Measurements from ENCODE around the gene TNN. TPM values are rescaled to one million over a fixed set of nuclear protein-coding genes. Genes with fewer than 3 reads are reported as not detected.

The TNN gene
- total RNA-seq, 1 experiment from 2014 or later, result not detected

- TF ChIP-seq CTCF (IDR thresholded peaks at IDR 0.05; ENCODE audit: unreplicated experiment), result no peak
- no peaks in the 10 kb centered on the region for H3K9me3 Mint-ChIP-seq (ENCODE audit: unreplicated experiment)
- no peaks in the 10 kb centered on the region for H3K27me3 Mint-ChIP-seq (ENCODE audit: insufficient read depth, unreplicated experiment)
- DNase-seq (ENCODE audit: unreplicated experiment), result peak; percentile 44
- H3K4me3 Mint-ChIP-seq (ENCODE audit: unreplicated experiment), result peak overlapping the region; percentile 80
- ChIA-PET POLR2A (interaction anchor here (0.6 to 2.2 kb wide), 6 partner anchors 10 to 38 kb away, joined by 3 to 8 read pairs (median 6); no protein-coding TSS in a partner anchor), CTCF (interaction anchor here (0.6 to 4.1 kb wide), 16 partner anchors 10 to 195 kb away, joined by 3 to 35 read pairs (median 4); no protein-coding TSS in a partner anchor)
- peak overlapping the region; percentile 67 for H3K27ac Mint-ChIP-seq (ENCODE audit: low read depth, unreplicated experiment)
- no TSS peak for BruUV-seq (replicated peaks)
- peaks cover 45% of the 10 kb centered on the region for H3K4me1 Mint-ChIP-seq (ENCODE audit: insufficient read depth, unreplicated experiment)
- intact Hi-C loops (cut with micrococcal nuclease), result loop anchor here (2.0 kb wide), 1 partner anchor 27 kb away; no protein-coding TSS in a partner anchor
- no peaks in the 10 kb centered on the region for H3K36me3 Mint-ChIP-seq (ENCODE audit: insufficient read depth, unreplicated experiment)
Observed at GRCh38 chr1:175193527-175193910, 125.9 kb downstream of the TNN start.

GRCh38 chr1:175195281-175195680 is 127.6 kb downstream of the TNN start:
- Mint-ChIP-seq H3K4me3 (ENCODE audit: unreplicated experiment) (no peak overlapping the region), H3K36me3 (ENCODE audit: insufficient read depth, unreplicated experiment) (no peaks in the 10 kb centered on the region), H3K27ac (ENCODE audit: low read depth, unreplicated experiment) (no peak overlapping the region), H3K4me1 (ENCODE audit: insufficient read depth, unreplicated experiment) (peaks cover 42% of the 10 kb centered on the region), H3K9me3 (ENCODE audit: unreplicated experiment) (no peaks in the 10 kb centered on the region), H3K27me3 (ENCODE audit: insufficient read depth, unreplicated experiment) (no peaks in the 10 kb centered on the region)
- ChIA-PET POLR2A (interaction anchor here (0.8 to 1.3 kb wide), 2 partner anchors 14 to 1880 kb away, joined by 3 read pairs; no protein-coding TSS in a partner anchor), CTCF (interaction anchor here (0.6 to 4.6 kb wide), 14 partner anchors 8 to 901 kb away, joined by 3 to 35 read pairs (median 4); no protein-coding TSS in a partner anchor)
- intact Hi-C loops (cut with micrococcal nuclease), result no loop called here
- no peak for TF ChIP-seq CTCF (IDR thresholded peaks at IDR 0.05; ENCODE audit: unreplicated experiment)
- no peak for DNase-seq (ENCODE audit: unreplicated experiment)
- no TSS peak for BruUV-seq (replicated peaks)

GRCh38 chr1:175195798-175196197 is 128.2 kb downstream of the TNN start:
- no peak overlapping the region for H3K4me3 Mint-ChIP-seq (ENCODE audit: unreplicated experiment)
- H3K36me3 Mint-ChIP-seq (ENCODE audit: insufficient read depth, unreplicated experiment), result no peaks in the 10 kb centered on the region
- ChIA-PET POLR2A (interaction anchor here (0.6 to 2.0 kb wide), 4 partner anchors 15 to 172 kb away, joined by 3 to 4 read pairs (median 3); partner anchors contain the start of gene MRPS14), CTCF (interaction anchor here (0.6 to 4.6 kb wide), 16 partner anchors 10 to 123 kb away, joined by 3 to 35 read pairs (median 4); no protein-coding TSS in a partner anchor)
- DNase-seq (ENCODE audit: unreplicated experiment), result no peak
- BruUV-seq (replicated peaks), result no TSS peak
- no peak overlapping the region for H3K27ac Mint-ChIP-seq (ENCODE audit: low read depth, unreplicated experiment)
- H3K27me3 Mint-ChIP-seq (ENCODE audit: insufficient read depth, unreplicated experiment), result no peaks in the 10 kb centered on the region
- H3K9me3 Mint-ChIP-seq (ENCODE audit: unreplicated experiment), result no peaks in the 10 kb centered on the region
- intact Hi-C loops (cut with micrococcal nuclease), result no loop called here
- no peak for TF ChIP-seq CTCF (IDR thresholded peaks at IDR 0.05; ENCODE audit: unreplicated experiment)
- peaks cover 37% of the 10 kb centered on the region for H3K4me1 Mint-ChIP-seq (ENCODE audit: insufficient read depth, unreplicated experiment)

- no peak for TF ChIP-seq CTCF (IDR thresholded peaks at IDR 0.05; ENCODE audit: unreplicated experiment)
- Mint-ChIP-seq H3K9me3 (ENCODE audit: unreplicated experiment) (no peaks in the 10 kb centered on the region), H3K4me3 (ENCODE audit: unreplicated experiment) (no peak overlapping the region), H3K27ac (ENCODE audit: low read depth, unreplicated experiment) (peak overlapping the region; percentile 57), H3K36me3 (ENCODE audit: insufficient read depth, unreplicated experiment) (no peaks in the 10 kb centered on the region), H3K27me3 (ENCODE audit: insufficient read depth, unreplicated experiment) (no peaks in the 10 kb centered on the region), H3K4me1 (ENCODE audit: insufficient read depth, unreplicated experiment) (peaks cover 31% of the 10 kb centered on the region)
- ChIA-PET POLR2A (interaction anchor here (0.6 to 3.1 kb wide), 6 partner anchors 8 to 837 kb away, joined by 3 to 20 read pairs (median 6); partner anchors contain the start of gene MRPS14), CTCF (interaction anchor here (0.7 to 4.6 kb wide), 7 partner anchors 25 to 1233 kb away, joined by 3 to 23 read pairs (median 4); no protein-coding TSS in a partner anchor)
- peak; percentile 97 for DNase-seq (ENCODE audit: unreplicated experiment)
- intact Hi-C loops (cut with micrococcal nuclease), result loop anchor here (1.0 kb wide), 1 partner anchor 168 kb away; no protein-coding TSS in a partner anchor
- BruUV-seq (replicated peaks), result no TSS peak
Observed at GRCh38 chr1:175197531-175197930, 129.9 kb downstream of the TNN start.

Other genes starting within 250 kb of the TNN start
- 169 and 205 TPM in 2 replicates for gene CACYBP, start 67.9 kb upstream of the TNN start, total RNA-seq (2022)
- 36.3 and 40.6 TPM in 2 replicates for gene MRPS14, start 44.4 kb upstream of the TNN start, total RNA-seq (2022)
- gene KIAA0040, start 124.9 kb downstream of the TNN start, total RNA-seq (2022), result 26.7 and 27.7 TPM in 2 replicates